NOMO-1 (cell line): ENCODE data around the gene HIVEP1.

ENCODE experiments used
- DNase-seq, 2 experiments: peaks; one replicate each; lab custom pipeline; 2025; ENCODE audit not compliant: unreplicated experiment in 2 of 2; lab: John Stamatoyannopoulos, UW

HIVEP1 gene

DNA sequence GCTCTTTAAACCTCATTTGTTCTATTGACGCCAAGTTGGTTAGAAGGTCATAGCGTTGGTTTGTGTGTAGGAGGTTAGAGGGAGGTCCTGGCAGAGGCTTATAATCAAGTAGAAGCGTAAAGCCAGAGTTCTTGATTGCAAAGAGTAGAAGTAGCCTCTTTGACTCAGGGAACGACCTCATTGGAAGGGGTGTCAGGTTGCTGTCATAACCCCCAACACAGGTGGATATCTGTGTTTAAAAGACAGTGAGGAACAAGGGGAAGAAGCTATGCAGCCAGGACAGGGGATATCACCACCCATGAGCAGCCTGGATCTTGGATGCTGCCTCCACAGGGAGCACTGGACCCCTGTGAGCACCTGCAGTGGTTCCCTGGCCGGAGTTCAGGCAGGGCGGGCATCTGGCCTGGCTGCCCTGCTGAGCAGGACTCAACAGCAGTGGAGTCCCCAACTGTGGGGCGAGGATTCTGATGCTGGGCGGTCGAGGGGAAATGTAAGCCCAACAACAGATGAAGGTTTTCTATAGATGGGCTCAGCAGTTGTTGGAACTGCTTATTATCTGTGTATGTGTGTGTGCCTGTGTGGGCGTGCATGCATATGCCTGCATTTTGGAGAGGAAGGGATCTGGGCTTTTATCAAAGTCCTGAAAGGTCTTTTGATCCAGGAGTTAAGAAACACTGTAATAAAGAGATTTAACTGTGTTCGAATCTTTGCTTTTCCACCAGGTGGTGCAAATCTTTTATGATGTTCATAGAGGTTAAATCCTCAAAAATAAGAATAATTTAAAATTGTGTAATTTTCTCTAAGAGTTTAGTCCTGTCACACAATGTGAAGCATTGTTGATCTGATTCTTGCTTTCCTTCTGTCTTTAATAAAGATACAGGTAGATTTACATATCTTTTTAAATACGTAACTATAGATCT lies 27.7 kb downstream of the HIVEP1 start:
- no peak for DNase-seq

DNA sequence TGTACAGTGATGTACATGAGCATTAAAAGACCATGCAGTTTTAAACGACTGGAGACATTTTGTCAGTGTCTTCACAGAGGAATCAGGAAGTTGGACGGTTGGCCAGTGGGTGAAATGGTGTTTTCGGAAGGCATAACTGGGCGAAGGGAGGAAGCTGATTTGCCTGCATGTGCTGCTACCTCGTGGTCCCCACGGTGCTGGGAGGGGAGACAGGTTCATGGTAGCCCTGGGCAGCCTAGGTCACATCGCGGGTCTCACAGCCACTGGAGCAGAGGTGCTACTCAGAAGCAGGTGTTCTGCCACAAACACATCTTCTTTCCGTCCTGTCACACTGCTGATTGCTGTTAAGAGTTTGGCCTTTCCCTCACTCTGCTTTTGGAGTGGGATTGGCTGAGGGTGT lies 35.2 kb downstream of the HIVEP1 start:
- DNase-seq, result no peak

DNA sequence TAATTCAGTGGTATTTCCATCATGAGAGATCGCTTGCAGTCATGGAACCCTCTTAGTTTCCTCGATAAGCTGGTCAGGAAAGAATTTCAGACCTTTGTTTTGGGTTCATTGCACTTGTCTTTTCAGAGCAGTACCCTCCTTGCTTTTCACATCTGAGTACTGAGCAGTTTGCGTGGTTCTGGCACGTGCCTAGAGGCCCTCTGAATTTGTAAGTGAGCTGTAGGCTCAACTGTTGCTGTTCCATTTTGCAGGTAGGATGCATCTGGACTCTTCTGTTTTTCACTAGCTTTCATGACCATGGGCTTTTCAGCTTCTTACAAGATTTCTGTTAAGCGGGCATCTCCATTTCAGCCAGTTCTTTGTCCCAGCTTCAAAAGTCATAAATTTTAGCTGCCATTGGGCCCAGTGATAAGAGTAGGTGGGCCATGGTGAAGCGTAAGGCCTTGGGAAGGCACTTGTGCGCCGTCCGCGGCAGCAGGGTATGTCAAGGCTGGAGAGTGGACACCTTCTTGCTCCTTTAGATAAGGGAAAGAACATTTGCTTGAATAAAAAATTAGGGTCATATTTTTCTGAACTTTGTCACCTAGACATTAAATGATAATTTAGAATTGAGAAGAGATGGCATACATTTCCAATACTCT lies 35.8 kb downstream of the HIVEP1 start:
- no peak for DNase-seq

DNA sequence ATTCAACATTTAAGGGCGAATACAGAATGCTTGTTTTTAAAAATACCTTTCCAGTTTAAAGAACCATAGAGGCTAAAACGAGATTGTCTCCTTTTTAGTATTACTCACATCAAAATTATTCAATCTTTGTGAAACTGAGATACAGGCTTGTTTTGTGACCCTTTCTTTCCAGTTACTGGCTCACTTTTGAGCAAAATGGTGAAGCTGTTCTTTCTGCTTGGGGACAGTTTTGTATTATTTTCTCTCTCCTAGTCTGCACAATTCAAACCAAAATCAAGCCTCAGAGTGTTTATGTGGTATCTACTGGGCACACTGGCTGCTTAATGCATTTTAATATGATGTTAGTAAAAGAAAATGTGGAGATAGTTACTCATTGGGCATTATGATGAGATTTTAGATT lies 36.5 kb downstream of the HIVEP1 start:
- DNase-seq, result no peak

DNA sequence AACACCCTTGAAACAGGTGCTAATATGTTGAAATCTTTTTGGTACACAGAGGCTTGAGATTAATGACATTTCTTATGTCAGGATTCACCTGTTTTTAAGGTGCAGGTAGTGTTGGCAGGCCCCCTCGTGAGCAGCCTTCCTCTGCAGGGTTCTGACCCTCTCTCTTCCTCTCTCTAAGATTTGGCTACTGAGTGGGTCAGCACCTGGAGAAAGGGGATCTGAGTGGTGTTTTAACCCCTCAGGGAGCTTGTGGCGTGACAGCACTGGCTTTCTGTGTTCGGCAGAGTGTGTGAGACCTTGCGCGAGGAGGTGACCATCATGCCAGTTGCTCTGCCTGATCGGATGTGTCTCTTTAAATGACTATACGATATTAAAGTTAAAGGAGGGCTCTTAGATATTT lies 37.1 kb downstream of the HIVEP1 start:
- no peak for DNase-seq

DNA sequence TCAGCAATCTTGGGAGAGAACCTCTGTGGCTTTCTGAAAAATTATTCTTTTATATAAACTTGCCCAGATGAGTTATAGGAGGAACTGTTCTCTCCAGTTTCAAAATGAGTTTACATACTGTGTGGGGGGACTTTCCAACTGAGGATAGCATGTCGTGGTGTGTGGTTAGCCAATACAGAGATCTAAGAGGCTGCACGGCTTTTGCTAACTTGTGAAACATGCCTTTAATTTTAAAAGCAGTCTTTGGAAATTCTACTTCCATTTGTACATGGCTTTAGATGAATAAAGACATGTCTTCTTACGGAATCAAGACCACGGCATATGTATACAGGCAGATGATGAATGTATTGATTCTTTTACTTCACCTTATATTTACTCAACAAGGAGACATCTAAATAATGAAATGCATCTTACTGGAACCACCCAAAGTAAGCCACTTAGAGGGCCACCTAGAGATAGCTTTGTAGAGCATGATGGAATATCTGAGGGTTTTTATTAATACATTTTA lies 39.8 kb downstream of the HIVEP1 start:
- DNase-seq, result peak; percentile 75 to 92

DNA sequence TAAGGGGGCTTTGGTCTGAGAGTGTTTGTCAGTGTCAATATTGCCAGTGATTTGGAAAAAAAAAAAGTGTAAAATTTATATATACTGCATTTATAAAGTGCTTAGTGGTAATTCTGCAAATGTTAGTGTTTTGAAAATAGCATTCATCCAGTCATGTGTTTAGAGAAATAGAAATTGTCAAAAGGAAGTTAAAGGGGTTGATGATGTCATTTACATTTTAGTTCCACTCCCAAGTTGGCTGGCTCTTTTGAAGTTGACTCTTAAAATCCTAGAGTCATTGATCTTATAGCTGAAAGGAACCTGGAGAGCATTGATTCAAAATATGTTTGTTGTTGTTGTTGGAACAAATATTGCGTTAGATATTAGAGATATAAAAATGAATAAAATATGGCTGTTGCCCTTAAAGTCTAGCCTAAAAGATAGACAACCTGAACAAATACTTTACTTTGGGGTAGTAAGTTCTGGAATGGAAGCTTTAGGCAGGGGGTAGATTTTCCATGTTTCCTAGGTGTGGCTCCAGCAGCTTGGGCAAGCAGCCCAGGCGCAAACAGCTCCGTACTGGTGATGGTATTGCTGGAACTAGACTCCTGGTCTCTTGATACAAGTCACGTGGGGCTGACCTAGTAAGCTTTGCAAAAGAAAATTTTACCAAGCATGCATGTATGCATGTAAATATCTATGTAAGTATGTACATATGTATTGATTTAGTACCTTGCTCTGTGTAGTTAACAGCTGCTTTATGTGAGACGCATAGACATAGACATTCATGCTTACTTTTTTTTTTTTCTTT lies 46.3 kb downstream of the HIVEP1 start:
- no peak for DNase-seq

DNA sequence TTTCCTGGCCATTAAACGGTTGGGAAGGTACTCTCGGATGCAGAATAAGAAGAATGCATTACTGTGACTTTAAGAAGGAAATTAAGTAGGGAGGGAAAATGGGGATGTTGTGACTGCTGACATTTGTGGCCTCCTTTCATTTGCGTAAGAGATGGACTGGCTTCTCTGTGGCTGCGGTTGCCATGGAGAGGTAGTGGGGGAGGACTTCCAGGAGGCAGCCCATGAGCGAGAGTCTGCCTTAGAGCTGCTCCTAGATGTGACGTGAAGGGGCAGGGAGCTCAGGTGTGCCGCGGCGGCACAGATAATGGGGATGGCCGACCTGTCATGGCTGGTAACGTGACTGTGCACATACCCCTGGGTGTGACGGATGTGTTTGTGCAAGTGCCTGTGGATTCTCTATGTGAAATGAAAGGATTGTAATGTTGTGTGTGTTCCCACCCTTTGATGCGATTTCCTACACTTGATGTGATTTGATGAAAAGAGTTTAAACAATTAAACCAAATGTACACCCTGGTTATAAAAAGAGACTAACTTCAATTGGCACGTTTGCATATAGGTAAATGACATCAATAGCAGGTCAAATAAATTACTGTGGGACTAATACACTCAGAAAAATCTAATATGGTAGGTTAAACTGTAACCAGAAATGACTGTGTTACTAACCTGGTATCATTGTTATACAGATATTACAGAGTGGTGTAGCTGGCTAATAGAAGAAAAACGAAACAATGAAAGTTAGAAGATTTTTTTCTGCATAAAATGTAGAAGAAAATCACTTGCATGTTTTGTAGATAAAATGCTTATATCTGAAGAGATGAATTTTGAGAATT lies 48.9 kb downstream of the HIVEP1 start:
- DNase-seq, result peak; percentile 92 to 95

DNA sequence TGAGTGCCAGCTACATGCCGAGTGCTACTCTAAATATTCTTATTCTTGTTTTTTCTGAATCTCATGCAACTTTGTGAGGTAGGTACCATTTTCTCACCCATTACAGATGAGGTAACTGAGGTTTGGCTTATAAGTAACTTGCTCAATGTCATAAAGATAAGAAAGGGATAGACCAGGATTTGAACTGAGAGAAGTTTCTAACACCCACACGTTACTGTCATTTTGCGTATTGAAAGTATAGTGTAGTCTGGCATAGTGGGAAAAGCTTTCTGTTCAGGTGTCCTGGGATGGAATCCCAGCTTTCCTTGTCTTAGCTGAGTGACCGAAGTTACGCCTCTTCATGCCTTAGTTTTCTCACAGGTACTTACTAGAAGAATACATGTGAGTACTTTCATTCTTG lies 50.5 kb downstream of the HIVEP1 start:
- no peak for DNase-seq

DNA sequence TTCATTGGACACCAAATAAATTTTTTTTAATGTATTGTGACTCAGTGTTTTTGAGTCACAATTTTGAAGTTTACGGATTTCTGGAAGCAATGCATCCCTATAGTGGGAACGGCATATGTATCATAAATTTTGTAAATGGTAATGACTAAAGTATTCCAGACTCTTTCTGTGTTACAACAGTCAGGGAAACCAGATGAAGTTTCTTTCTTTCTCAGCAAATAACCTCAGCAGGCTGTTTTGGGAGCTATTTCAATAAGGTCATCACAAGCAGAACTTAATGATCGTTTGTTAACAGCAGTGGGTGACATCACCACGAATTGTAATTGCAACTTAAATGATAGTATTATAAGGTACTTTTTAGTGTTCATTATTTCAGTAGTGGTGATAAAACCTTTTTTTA lies 52.0 kb downstream of the HIVEP1 start:
- DNase-seq, result no peak

DNA sequence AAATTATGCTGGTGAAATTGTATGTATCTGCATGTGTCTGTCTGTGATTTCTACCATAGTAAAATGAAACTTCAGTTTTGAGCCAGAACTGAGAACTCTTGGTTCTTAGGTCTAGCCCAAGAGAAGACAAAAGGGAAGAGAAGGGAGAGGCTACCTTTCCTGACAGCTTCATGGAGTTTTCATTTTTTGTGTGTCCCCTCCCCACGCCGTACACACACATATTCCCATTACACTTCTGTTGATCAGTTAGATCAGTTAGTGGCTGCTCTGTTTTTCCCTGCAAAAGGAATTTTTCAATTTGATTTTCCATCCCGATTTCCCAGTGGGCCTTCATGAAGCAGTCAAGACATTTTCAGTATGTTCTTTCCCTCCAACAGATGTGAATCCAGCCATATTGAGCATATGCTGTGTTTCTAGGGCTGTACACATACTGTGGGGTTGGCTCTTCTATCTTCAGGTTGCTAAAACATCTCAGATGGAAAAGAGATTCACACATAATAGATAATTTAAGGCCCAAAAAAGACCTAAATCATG lies 52.5 kb downstream of the HIVEP1 start:
- DNase-seq, result no peak

DNA sequence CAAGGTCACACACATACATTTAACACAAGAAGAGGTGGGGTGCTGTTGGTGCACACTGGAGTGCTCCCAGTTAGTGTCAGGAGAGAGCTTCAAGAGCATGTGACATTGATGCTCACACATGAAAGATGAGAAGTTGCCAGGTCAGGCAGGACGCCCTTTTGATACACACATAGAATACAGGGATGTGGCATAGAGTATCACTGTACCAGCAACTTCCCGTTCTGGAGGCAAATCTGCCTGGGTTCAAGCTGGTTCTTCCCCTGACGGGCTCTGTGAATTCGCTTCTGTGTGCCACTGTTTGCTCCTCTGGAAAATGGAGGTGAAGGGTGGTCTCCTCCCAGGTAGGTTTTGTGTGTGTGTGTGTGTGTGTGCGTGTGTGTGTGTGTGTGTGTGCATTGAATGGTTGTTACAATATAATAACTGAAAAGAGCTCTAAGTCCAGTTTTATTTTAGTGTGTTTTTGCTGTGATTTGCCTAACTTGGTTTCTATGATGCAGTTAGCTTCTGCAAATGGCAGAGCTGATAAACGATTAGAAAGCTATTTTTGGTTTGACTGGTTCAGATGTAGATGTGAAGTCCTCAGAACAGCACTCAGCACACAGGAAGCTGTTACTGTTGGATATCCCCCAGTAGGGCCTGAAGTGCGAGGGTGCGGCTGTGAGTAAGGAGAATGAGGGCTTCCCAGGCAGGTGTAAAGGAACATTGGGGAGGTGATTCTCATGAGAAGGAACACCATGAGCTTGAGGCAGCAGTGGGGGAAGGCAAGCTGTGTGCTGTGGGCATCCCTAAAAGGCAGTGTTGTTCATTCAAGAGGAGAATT lies 53.4 kb downstream of the HIVEP1 start:
- DNase-seq, result no peak

DNA sequence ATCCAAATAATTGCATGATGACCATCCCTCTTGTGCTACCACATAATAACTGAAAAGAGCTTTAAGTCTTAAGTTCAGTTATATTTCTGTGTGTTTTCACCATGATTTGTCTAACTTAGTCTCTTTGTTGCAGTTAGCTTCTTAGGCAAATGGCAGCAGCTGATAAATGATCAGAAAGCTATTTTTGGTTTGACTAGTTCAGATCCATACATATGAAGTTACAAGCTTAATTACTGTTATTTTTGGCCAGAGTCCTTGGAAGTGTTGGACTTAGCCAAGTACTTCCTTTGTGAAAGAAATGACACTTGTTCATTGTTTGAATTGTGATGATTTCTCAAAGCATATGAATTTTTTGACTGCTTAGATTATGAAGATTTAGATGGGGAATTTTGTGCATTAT lies 54.2 kb downstream of the HIVEP1 start:
- no peak for DNase-seq

DNA sequence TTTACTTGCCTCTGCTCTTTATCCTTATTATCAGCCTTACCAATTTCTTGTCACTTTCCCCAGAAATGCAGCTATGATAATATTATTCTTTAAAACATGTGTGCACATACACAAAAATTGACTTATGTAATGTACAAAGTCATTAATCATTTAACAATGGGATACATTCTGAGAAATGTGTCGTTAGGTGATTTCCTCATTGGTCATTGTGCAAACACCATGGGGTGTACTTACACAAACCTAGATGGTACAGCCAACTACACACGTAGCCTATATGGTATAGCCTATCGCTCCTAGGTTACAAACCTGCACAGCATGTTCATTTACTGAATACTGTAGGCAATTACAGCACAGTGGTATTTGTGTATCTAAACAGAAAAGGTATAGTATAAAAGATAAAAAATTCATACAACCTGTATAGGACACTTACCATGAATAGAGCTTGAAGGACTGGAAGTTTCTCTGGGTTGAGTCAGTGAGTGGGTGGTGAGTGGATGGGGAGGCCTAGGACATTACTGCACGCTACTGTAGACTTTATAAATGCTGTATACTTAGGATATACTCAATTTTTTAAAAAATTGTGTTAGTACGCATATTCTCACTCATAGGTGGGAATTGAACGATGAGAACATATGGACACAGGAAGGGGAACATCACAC lies 56.9 kb downstream of the HIVEP1 start:
- DNase-seq, result peak in 1 of 2 experiments; percentile 28

DNA sequence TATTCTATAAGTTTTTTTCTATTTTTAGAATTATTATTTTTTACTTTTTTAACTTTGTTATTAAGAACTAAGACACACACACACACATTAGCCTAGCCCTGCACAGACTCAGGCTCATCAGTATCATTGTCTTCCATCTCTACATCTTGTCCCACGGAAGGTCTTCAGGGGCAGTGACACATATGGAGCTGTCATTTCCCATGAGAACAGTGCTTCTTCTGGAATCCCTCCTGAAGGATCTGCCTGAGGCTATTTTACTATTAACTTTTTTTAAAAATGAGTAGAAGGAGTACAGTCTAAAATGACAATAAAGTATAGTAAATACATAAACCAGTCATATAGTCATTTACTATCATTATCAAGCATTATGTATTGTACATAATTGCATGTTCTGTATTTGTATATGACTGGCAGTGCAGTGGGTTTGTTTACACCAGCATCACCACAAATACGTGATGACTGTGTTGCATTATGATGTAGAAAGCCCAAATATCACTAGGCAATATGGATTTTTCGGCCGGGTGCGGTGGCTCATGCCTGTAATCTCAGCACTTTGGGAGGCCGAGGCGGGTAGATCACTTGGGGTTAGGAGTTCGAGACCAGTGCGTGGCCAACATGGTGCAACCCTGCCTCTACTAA lies 57.9 kb downstream of the HIVEP1 start:
- no peak for DNase-seq

DNA sequence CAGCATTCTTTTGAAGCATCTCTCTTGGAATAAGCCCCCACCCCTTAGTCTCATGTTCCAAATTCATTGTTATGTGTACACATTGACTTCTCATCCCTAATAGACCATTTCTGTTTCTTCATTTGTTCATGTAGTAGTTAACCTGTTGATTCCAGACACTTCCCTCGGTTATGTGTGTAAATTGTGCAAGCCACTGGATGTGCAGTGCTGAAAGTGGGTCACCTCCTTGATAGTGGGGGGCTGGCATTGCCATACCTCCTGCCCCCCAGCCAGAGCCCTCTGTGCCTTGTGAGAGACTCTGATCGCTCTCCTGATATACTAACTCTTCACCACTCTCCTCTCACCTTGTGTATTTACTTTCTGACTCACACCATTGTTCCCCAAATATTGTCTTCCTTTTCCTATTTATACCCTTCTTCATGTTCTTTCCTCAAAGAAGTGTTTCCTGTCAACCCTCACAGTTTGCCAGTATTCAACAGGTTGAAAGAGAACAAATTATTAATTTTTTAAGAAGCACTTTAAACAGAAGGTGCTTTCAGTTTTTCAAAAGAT lies 59.0 kb downstream of the HIVEP1 start:
- no peak for DNase-seq

DNA sequence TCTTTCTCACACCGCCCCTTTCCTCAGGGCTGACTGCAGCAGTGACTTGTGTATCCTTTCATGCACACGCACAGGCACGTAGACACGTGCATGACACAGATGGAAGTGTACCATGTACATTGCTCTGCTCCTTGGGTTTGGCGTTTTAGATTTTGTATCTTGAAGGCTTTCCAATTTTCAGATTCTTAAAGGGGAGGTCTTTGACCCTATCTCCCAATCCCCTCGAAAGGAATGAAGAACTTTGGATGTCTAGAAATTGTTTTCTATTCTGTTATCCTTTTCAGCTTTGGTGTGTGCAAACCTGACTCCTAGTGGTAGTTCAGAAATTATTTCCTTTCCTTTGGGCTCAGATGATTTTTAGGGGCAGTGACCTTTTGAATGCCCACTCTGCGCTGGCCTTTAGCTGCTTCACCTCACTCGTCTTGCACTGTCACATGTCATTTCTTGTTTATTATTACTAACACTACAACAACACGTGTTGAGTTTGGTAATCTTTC lies 63.0 kb downstream of the HIVEP1 start:
- no peak for DNase-seq
